Measurements from ENCODE around the gene EIPR1.

Gene EIPR1

DNA sequence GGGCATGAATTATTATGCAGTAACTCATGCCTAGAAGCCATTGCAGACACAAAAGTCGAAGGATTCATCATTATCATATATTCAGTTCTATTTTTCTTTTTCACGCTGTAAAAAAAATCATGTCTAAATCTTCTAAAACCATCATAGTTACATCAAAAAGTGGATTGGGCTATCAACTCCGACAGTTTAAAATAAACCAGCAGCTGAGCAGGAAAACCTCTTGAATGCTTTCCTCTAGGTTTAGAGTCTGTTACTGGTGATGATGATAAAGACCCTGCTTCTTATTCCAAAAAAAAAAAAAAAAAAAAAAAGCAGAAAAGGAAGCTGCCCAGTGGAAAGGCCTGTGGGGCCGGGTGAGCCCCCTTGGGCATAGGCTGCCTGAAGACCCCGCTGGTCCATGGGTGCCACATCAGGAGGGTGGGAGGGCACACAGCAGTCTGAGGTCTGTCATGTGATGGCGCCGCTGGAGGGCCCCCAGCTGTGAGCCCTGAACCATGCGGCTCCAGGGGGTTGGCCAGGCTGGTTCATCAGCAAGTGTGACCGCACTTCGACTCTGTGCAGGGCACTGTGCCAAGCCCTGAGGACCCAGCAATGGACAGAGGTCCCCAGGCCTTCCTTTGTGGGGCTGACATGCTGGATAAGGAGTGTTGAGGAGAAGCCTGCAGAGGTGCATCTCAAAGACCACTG lies 199.6 kb downstream of the EIPR1 start:
- Mint-ChIP-seq H3K9me3 (no peaks in the 10 kb centered on the region), H3K36me3 (peaks cover 34 to 52% of the 10 kb centered on the region in 2 donors), H3K4me1 (no peaks in the 10 kb centered on the region), H3K27me3 (no peaks in the 10 kb centered on the region), H3K4me3 (no peak overlapping the region), H3K27ac (no peak overlapping the region)
- ATAC-seq (replicated peaks) (no peak), DNase-seq (no peak)

DNA sequence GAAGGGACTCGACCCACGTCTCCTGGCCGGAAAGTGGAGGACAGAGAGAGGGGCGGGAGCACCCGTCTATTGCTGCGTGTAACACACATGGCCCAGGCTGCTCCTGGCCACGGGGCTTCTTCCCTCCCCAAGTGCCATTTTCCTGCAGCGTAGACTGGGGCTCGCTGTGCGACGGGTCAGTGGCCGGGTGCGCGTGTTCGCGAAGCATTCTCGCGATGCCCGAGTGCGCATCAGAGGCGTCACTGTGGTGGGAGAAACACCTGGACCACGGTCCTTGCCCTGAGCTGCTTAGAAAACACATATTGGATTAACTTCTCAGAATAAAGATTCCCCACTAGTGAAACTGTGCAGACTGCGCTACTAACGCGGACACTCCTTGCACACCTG lies 200.8 kb downstream of the EIPR1 start:
- no peaks in the 10 kb centered on the region for H3K27me3 Mint-ChIP-seq
- H3K9me3 Mint-ChIP-seq, result no peaks in the 10 kb centered on the region
- DNase-seq, result no peak
- no peak overlapping the region for H3K4me3 Mint-ChIP-seq
- H3K36me3 Mint-ChIP-seq, result peaks cover 39 to 58% of the 10 kb centered on the region in 2 donors
- no peak overlapping the region for H3K27ac Mint-ChIP-seq
- no peaks in the 10 kb centered on the region for H3K4me1 Mint-ChIP-seq
- no peak for ATAC-seq (replicated peaks)

DNA sequence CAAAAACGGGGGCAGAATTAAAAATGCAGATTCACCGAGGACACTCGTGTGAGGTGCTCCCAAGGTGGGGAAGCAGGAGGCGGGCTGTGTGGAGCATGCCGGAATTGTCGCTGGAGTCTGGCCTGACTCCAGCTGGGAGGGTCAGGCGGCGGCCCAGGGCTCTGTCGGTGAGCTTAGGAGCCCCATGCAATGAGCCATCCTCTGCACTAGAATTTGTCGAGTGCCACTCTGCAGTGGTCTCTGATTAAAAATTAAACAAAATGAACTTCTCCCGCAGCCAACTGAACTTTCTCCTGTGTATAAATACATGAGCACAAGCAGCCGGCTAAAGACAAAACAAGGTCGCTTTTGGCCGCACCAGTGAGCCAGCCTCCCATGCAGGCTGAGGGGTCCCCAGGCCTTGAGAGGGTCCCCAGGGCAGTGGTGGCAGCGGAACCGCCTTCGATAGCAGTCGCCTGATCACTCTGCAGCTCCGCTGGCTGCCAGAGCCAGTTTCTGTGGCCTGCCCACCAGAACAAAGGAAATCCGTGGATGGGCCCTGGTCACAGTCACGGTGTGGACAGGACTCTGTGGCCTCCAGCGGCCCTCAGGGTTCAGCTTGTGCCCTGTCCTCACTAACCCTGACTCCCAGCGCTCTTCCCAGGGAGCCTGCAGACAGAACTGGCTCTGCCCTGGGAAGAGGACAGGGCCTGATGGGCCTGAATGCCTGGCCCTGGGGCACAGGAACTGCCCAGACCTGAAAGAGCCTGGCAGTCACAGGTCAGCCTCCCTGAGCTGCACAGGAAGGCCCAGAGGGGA lies 201.3 kb downstream of the EIPR1 start:
- Mint-ChIP-seq H3K36me3 (peaks cover 41 to 59% of the 10 kb centered on the region in 2 donors), H3K4me1 (no peaks in the 10 kb centered on the region), H3K27me3 (no peaks in the 10 kb centered on the region), H3K9me3 (no peaks in the 10 kb centered on the region), H3K27ac (no peak overlapping the region), H3K4me3 (no peak overlapping the region)
- no peak for ATAC-seq (replicated peaks)
- no peak for DNase-seq

DNA sequence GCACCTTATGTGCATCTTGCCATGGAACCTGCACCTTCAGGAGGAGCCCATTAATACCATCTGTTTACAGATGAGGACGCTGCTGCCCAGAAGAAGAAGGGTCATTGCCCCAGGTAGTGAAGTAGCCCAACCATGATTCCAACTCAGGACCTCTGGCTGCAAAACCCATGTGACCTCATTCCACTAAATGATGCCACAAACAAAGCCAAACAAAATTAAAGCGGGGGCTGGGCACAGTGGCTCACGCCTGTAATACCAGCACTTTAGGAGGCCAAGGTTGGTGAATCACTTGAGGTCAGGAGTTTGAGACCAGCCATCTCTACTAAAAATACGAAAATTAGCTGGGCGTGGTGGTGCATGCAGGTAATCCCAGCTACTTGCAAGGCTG lies 202.1 kb downstream of the EIPR1 start:
- Mint-ChIP-seq H3K9me3 (no peaks in the 10 kb centered on the region), H3K4me1 (no peaks in the 10 kb centered on the region), H3K4me3 (no peak overlapping the region), H3K36me3 (peaks cover 42 to 58% of the 10 kb centered on the region in 2 donors), H3K27me3 (no peaks in the 10 kb centered on the region), H3K27ac (no peak overlapping the region)
- DNase-seq (no peak), ATAC-seq (replicated peaks) (no peak)

DNA sequence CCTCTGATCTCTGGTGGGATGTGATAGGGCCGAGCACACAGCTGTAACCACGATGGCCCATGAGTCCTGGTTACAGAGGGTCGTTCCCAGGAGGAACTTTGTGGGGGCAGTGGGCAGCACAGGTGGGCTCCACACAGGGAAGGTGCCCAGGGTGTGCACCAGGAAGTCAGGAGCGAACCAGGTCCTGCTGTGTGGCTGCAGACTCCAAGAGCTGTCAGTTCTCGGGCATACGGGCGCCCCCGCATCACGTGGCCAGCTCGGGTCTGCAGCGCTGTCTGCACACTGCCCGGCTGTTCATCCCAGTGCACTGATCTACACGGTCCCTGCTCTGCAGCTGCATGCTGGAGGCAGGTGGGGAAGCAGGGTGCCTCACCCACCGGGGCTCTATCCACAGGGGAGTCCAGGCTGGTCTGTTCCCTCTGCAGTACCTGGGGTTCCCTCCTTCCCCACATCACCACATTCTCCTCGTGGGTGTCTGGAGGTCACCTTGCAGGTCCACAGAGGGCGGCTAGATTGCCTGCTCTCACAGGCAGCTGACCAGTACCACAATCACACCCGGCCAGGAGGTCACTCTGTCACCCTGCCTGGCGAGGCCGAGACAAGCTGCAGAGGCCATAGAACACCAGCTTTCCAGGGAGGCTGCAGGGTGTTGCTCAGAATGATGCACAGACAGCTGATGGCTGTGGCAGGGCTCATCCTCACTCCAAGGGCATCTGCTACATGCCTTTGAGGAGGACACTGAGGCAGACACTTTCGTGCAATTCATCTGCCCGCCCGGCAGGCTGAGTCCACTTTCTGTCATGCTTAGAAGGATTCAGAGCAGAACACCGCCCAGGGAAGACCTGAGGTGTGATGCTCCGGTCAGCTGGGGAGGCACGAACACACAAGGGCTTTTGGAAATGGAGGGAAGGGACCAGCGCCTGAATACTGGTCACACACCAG lies 202.7 kb downstream of the EIPR1 start:
- no peak for DNase-seq
- no peak overlapping the region for H3K4me3 Mint-ChIP-seq
- H3K9me3 Mint-ChIP-seq, result no peaks in the 10 kb centered on the region
- ATAC-seq (replicated peaks), result no peak
- H3K27me3 Mint-ChIP-seq, result no peaks in the 10 kb centered on the region
- H3K4me1 Mint-ChIP-seq, result no peaks in the 10 kb centered on the region
- no peak overlapping the region for H3K27ac Mint-ChIP-seq
- H3K36me3 Mint-ChIP-seq, result peaks cover 43 to 57% of the 10 kb centered on the region in 2 donors

DNA sequence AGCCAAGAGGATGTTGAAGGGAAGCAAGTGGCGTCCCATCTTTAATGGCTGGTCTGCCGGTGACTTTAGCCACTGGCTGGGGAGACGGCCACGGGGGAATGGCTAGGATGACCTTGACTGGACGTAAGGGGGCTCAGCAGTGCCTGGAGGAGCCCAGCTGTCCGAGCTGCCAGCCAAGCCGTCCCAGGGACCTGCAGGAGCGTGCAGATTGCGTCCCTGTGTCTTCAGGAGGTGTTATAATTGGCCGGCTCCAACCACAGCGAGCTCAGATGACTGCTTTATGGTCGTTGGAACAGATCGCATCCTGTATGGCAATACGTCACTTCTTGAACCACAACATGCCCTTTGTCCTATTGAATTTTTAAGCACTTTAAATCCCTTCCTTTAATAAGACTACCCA lies 204.6 kb downstream of the EIPR1 start:
- Mint-ChIP-seq H3K36me3 (peaks cover 41 to 64% of the 10 kb centered on the region in 2 donors), H3K9me3 (no peaks in the 10 kb centered on the region), H3K4me1 (no peaks in the 10 kb centered on the region), H3K4me3 (no peak overlapping the region), H3K27me3 (no peaks in the 10 kb centered on the region), H3K27ac (no peak overlapping the region)
- no peak for ATAC-seq (replicated peaks)
- DNase-seq, result no peak

DNA sequence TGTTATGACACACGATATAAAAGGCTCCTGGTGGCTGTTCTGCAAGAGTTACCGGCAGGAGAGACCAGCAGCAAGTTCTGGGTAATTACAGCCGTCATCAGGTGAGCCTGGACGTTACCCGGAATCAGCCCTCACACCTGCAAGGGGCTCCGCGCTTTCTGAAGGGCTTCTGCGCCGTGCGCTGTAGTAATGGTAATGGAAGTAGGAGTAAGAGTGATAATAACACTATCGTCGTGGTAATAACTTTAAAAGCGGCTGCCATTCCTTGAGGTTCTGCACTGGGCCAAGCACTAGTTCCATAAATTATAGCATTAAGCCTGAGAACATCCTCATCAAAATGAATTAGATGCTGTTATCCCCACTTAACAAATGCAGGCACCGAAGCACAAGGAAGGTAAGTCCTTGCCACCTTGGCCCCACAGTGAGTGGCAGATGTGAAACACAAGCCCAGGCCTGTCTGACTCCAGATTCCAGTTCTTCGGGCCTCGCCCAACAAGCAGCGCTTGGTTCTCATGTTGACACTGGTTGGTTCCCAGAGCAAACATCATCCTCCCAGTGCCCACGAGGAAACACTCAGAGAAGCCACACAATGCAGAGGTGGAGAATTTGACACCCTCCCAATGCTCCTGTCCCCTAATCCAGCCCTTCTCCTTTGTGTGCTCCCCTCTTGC lies 205.2 kb downstream of the EIPR1 start:
- Mint-ChIP-seq H3K27me3 (no peaks in the 10 kb centered on the region), H3K36me3 (peaks cover 45 to 64% of the 10 kb centered on the region in 2 donors), H3K27ac (no peak overlapping the region), H3K9me3 (no peaks in the 10 kb centered on the region), H3K4me1 (no peaks in the 10 kb centered on the region), H3K4me3 (no peak overlapping the region)
- ATAC-seq (replicated peaks) (no peak), DNase-seq (no peak)

DNA sequence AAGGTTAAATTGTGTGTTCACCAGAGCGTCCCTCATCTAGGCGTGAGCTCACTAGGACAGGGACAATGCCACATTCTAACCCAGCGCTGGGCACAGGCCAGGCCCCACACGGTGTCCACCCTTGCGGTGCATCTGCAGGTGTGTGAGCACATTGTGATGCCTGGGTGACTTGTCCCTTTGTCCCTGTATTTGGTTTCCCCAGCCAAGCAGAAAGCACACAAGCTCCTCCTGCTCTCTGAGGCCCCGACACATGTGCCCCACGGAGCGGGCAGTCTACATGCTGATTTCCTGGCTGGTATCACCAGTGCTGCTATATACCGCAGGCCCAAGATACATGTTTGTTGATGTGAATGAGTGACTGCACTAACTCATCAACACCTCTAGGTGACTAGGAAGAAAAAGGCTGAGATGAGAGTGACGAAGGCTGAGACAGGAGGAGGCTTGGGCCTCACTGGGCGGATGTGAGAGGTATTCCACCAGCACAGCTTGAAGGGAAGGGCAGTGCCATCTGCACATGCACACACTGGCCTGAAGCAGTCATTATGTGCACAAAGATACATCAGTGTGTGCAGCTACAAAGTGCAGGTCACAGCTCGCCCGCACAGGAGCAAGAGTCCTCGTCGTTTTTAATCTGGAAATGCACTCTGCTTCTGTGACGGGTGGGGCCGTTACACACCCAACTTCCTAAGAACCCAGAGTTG lies 205.9 kb downstream of the EIPR1 start:
- no peak overlapping the region for H3K27ac Mint-ChIP-seq
- no peak for DNase-seq
- peaks cover 0 to 2% of the 10 kb centered on the region in 2 donors for H3K9me3 Mint-ChIP-seq
- H3K27me3 Mint-ChIP-seq, result no peaks in the 10 kb centered on the region
- H3K36me3 Mint-ChIP-seq, result peaks cover 42 to 65% of the 10 kb centered on the region in 2 donors
- ATAC-seq (replicated peaks), result no peak
- H3K4me1 Mint-ChIP-seq, result no peaks in the 10 kb centered on the region
- no peak overlapping the region for H3K4me3 Mint-ChIP-seq

DNA sequence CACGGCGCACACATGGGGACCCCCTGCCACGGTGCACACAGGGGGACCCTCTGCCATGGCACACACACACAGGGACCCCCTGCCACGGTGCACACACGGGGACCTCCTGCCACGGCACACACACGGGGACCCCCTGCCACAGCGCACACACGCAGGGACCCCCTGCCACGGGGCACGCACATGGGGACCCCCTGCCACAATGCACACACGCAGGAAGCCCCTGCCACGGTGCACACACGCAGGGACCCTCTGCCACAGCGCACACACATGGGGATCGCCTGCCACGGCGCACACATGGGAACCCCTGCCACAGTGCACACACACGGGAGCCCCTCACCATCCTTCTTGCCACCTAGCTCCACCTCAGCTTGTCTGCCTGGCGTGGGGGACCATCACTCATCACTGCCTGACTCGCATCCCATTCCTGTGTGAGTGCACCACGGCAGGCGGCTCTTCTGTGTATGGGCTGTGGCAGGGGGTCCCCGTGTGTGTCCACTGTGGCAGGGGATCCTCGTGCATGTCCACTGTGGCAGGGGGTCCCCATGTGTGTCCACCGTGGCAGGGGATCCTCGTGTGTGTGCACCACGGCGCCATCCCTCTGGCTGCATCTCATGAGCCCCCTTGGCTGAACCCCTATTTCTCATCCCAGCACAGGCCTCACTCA lies 206.7 kb downstream of the EIPR1 start:
- Mint-ChIP-seq H3K9me3 (peaks cover 0 to 2% of the 10 kb centered on the region in 2 donors), H3K4me3 (no peak overlapping the region), H3K36me3 (peaks cover 47 to 72% of the 10 kb centered on the region in 2 donors), H3K27me3 (no peaks in the 10 kb centered on the region), H3K27ac (no peak overlapping the region), H3K4me1 (no peaks in the 10 kb centered on the region)
- DNase-seq (no peak), ATAC-seq (replicated peaks) (no peak)

DNA sequence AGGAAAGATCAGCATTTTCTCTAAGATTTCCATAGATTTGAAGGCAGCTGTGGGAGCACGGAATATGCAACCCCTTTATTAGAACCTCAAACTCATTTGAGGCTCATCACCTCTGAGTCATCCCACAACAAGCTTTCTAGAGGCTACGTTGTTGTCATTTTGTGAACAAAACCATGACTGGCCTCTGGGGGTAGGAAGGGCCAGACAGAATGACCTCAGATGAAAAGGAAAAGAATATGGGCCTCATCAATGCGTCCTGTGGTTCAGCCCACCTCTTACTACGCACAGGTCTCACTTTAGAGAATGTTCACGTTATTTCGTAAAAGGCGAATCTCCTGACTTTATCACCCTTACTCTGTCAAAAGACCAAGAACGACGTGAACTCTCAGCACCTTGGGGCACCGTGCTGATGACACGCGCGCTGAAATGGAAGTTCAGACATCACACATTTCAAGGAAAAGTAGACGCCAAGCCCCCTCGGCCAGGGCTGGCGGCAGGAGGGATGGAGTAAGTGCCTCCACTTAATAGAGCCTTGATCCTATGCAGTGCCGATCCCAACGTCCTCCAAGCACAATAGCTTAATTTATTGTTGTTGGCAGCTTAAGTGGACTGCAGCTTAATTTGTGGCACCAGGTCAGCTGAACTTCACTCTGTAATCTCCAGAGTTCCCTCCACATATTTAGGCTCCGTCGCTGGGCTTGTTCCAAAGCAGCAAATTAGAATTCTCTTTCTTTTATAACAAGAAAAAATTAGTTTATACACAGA lies 208.3 kb downstream of the EIPR1 start:
- Mint-ChIP-seq H3K27me3 (no peaks in the 10 kb centered on the region), H3K9me3 (peaks cover 3 to 6% of the 10 kb centered on the region in 2 donors), H3K27ac (no peak overlapping the region), H3K4me3 (no peak overlapping the region), H3K4me1 (no peaks in the 10 kb centered on the region), H3K36me3 (peaks cover 51 to 78% of the 10 kb centered on the region in 2 donors)
- no peak for DNase-seq
- no peak for ATAC-seq (replicated peaks)

DNA sequence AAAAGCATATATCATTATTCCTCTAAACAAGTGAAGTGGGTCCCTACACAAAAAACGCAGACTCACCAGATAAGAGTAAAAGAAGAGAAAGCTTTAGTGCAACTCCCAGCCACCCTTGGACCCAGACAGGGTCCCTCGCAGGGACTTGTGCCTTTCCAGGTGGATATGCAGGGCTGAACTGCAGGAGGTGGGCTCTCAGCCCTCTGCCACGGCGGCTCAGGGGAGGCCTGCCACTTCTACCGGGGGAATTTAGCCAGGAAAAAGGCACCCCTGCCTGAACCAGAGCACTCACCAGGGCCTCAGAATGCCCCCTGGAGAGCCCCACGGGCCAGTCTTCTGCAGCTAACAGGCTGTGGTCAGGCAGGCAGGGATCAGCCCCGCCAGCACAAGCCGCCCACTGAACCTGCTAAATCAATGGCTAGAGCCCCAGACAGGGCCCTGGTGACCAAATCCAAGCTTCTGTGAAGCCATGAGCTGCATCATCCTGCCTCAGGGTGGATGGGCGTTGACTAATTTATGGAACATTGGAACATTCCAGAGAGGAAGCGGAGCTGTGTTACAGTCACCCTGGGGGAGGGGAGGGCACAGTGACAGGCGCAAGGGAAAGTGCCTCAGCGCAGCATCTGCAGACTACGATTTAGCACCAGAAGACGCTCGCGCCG lies 209.3 kb downstream of the EIPR1 start:
- Mint-ChIP-seq H3K27ac (no peak overlapping the region), H3K27me3 (no peaks in the 10 kb centered on the region), H3K36me3 (peaks cover 51 to 81% of the 10 kb centered on the region in 2 donors), H3K4me3 (no peak overlapping the region), H3K4me1 (no peaks in the 10 kb centered on the region), H3K9me3 (peaks cover 10 to 15% of the 10 kb centered on the region in 2 donors)
- ATAC-seq (replicated peaks) (no peak), DNase-seq (no peak)

DNA sequence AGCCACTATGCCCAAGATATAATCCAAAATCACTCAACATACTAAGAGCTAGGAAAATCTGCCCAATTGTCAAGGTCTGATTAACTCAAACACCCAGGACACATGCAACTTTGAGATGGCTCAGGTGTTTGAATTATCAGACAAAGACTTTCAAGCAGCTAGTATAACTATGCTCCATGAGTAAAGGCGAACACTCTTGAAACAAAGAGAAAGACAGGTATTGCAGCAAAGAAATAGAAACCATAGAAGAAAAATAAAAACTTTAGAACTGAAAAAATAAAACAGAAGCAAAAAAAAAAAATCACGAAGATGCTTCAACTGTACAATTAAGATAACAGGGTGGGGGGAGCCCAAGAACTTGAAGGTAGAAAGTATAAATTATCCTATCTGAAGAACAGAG lies 214.2 kb downstream of the EIPR1 start:
- Mint-ChIP-seq H3K9me3 (peaks cover 15 to 19% of the 10 kb centered on the region in 2 donors), H3K27me3 (no peaks in the 10 kb centered on the region), H3K4me1 (no peaks in the 10 kb centered on the region), H3K36me3 (peaks cover 58 to 85% of the 10 kb centered on the region in 2 donors), H3K4me3 (no peak overlapping the region), H3K27ac (no peak overlapping the region)
- DNase-seq (no peak), ATAC-seq (replicated peaks) (no peak)

Measured in stimulated activated naive B cell treated with anti-CD40 and anti-IgM and Interleukin-4, amounts not matched to agents 10 μg/mL and 1 μg/mL and 100 μg/mL, for 72 hours (primary cell).